Gastrocnemius medialis (tissue), 4 donors: ENCODE measurements around the gene MS4A18.

Experiments
- POLR2A ChIP-seq, 2 donors: fragments of 450-650 bp; IDR thresholded peaks; one replicate each; pipeline ENCODE4 v1.6.1; 2017; ENCODE audit warnings: antibody characterized with exemption in 2 of 2, mild to moderate bottlenecking in 2 of 2, moderate library complexity in 2 of 2
- TF ChIP-seq, protein P1 (sequence below), 5 experiments: fragments of 450-650 bp in 3 of 5; fragments of 200-600 bp in 2 of 5; sonication (generic) in 2 of 5; IDR thresholded peaks in 4 of 5; conservative IDR thresholded peaks in 1 of 5; 1 replicate in 4 of 5; 2 replicates in 1 of 5; pipeline ENCODE4 v1.5.1; 2016 to 2019; ENCODE audit warnings: antibody characterized with exemption in 5 of 5, mild to moderate bottlenecking in 3 of 5, moderate library complexity in 3 of 5

DNA sequence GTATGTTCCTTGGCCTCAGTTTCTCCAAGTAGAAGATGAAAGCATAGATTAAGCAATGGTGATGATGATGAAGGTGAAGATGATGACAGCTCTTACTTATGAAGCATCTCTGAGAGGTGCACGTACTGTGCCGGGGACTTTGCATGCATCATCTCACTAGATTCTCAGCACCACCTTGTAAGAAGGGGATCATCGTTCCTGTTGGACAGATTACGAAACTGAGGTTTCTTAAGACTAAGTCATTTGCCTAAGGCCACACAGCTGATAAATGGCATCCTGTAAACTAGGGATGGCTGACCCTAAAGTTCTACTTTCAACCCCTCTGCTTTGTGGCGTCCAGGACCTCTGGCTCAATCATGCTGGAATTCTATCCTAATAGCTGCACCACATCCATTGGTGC is 40.8 kb downstream of the MS4A18 start:
- TF ChIP-seq, protein P1, sequence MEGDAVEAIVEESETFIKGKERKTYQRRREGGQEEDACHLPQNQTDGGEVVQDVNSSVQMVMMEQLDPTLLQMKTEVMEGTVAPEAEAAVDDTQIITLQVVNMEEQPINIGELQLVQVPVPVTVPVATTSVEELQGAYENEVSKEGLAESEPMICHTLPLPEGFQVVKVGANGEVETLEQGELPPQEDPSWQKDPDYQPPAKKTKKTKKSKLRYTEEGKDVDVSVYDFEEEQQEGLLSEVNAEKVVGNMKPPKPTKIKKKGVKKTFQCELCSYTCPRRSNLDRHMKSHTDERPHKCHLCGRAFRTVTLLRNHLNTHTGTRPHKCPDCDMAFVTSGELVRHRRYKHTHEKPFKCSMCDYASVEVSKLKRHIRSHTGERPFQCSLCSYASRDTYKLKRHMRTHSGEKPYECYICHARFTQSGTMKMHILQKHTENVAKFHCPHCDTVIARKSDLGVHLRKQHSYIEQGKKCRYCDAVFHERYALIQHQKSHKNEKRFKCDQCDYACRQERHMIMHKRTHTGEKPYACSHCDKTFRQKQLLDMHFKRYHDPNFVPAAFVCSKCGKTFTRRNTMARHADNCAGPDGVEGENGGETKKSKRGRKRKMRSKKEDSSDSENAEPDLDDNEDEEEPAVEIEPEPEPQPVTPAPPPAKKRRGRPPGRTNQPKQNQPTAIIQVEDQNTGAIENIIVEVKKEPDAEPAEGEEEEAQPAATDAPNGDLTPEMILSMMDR (IDR thresholded peaks at IDR 0.05 in 4 of 5, conservative IDR thresholded peaks at IDR 0.05 in 1 of 5), result no peak
- no peak for TF ChIP-seq POLR2A (IDR thresholded peaks at IDR 0.05)
